WTC11 (cell line): ENCODE data around the gene SPTBN4. TPM values are rescaled to one million over a fixed set of nuclear protein-coding genes. Genes with fewer than 3 reads are reported as not detected.

ENCODE experiments used
- ATAC-seq: fragments of 200-7000 bp; cut with Tn5 transposase; 2 replicates; pipeline ENCODE4 v1.10.0; 2021; ENCODE audit warnings: mild to moderate bottlenecking, moderate library complexity
- CTCF ChIA-PET: fragments of 300-600 bp; sonication (Branson Sonifier 250); formaldehyde crosslinking; loops from one replicate; lab custom pipeline; 2021; ENCODE audit warnings: antibody characterized with exemption; lab: Charles Lee
- POLR2A ChIA-PET: fragments of 350-600 bp; sonication (Branson Sonifier 250); formaldehyde crosslinking; loops from one replicate; lab custom pipeline; 2021; ENCODE audit warnings: antibody characterized with exemption; lab: Charles Lee
- DNase-seq: peaks from one replicate; pipeline ENCODE4 v3.0.0; 2021; ENCODE audit warnings: low spot score
- H3K27ac Mint-ChIP-seq: 2 replicates; pipeline ENCODE4 v1.8.0; 2021; ENCODE audit warnings: mixed read lengths
- H3K27me3 Mint-ChIP-seq: 2 replicates; pipeline ENCODE4 v1.8.0; 2021; ENCODE audit warnings: low read depth, mild to moderate bottlenecking, moderate library complexity, mixed read lengths
- H3K36me3 Mint-ChIP-seq: 2 replicates; pipeline ENCODE4 v1.8.0; 2021; ENCODE audit warnings: mixed read lengths
- H3K4me1 Mint-ChIP-seq: 2 replicates; pipeline ENCODE4 v1.8.0; 2022; ENCODE audit warnings: mixed read lengths
- H3K4me3 Mint-ChIP-seq: 2 replicates; pipeline ENCODE4 v1.8.0; 2021; ENCODE audit warnings: mild to moderate bottlenecking, moderate library complexity, mixed read lengths
- H3K9me3 Mint-ChIP-seq: 2 replicates; pipeline ENCODE4 v1.8.0; 2021; ENCODE audit warnings: mixed read lengths
- ETV6 ChIP-seq: sonication (generic); formaldehyde crosslinking; IDR thresholded peaks from 2 replicates; pipeline ENCODE4 v1.8.1; 2022; ENCODE audit warnings: mild to moderate bottlenecking, missing genetic modification reagents
- FOXP1 ChIP-seq: sonication (generic); formaldehyde crosslinking; IDR thresholded peaks from 2 replicates; pipeline ENCODE4 v1.8.0; 2022; ENCODE audit warnings: missing genetic modification reagents, mild to moderate bottlenecking, moderate library complexity, borderline replicate concordance
- KAT7 ChIP-seq: sonication (generic); formaldehyde crosslinking; IDR thresholded peaks from 2 replicates; pipeline ENCODE4 v1.8.1; 2023; ENCODE audit warnings: missing genetic modification reagents, mild to moderate bottlenecking, borderline replicate concordance
- NFATC4 ChIP-seq: fragments of 250-450 bp; sonication (Bioruptor Pico); IDR thresholded peaks from 2 replicates; pipeline ENCODE4 v1.9.0; 2021; ENCODE audit warnings: mild to moderate bottlenecking
- PRRX2 ChIP-seq: fragments of 250-450 bp; sonication (Bioruptor Pico); IDR thresholded peaks from 2 replicates; pipeline ENCODE4 v1.8.0; 2021; ENCODE audit warnings: mild to moderate bottlenecking
- RELA ChIP-seq: sonication (generic); formaldehyde crosslinking; IDR thresholded peaks from 2 replicates; pipeline ENCODE4 v1.8.1; 2022; ENCODE audit warnings: missing genetic modification reagents, mild to moderate bottlenecking, borderline replicate concordance
- SMAD4 ChIP-seq: sonication (generic); formaldehyde crosslinking; IDR thresholded peaks from 2 replicates; pipeline ENCODE4 v1.8.0; 2022; ENCODE audit warnings: mild to moderate bottlenecking, missing genetic modification reagents
- TCF7 ChIP-seq: sonication (generic); formaldehyde crosslinking; IDR thresholded peaks from 2 replicates; pipeline ENCODE4 v1.8.0; 2022; ENCODE audit warnings: mild to moderate bottlenecking, low read depth, missing genetic modification reagents, moderate library complexity
- ZNF317 ChIP-seq: sonication (generic); formaldehyde crosslinking; IDR thresholded peaks from 2 replicates; pipeline ENCODE4 v1.8.1; 2023; ENCODE audit warnings: low read depth, mild to moderate bottlenecking, moderate library complexity, missing genetic modification reagents, borderline replicate concordance
- ZNF671 ChIP-seq: fragments of 250-450 bp; sonication (Bioruptor Pico); IDR thresholded peaks from 2 replicates; pipeline ENCODE4 v1.8.0; 2021; ENCODE audit warnings: mild to moderate bottlenecking
- total RNA-seq: library from RNA; stranded (reverse); gene quantifications from 3 replicates; pipeline ENCODE4 v1.2.3, GENCODE V29; 2021
- TF ChIP-seq, protein P1 (sequence below): sonication (generic); formaldehyde crosslinking; IDR thresholded peaks from 2 replicates; pipeline ENCODE4 v1.8.1; 2022; ENCODE audit warnings: low read depth, missing genetic modification reagents, borderline replicate concordance
- TF ChIP-seq, protein P2 (sequence below): sonication (generic); formaldehyde crosslinking; IDR thresholded peaks from 2 replicates; pipeline ENCODE4 v1.8.1; 2023; ENCODE audit warnings: mild to moderate bottlenecking, moderate library complexity, missing genetic modification reagents
- TF ChIP-seq, protein P3 (sequence below): sonication (generic); formaldehyde crosslinking; conservative IDR thresholded peaks from 2 replicates; pipeline ENCODE4 v1.8.1; 2023; ENCODE audit warnings: mild to moderate bottlenecking, low read depth, missing genetic modification reagents, moderate library complexity
- TF ChIP-seq, protein P4 (sequence below): sonication (generic); formaldehyde crosslinking; IDR thresholded peaks from 2 replicates; pipeline ENCODE4 v1.8.1; 2022; ENCODE audit warnings: missing genetic modification reagents, borderline replicate concordance
- TF ChIP-seq, protein P5 (sequence below): sonication (generic); formaldehyde crosslinking; IDR thresholded peaks from 2 replicates; pipeline ENCODE4 v1.8.0; 2023; ENCODE audit warnings: missing genetic modification reagents

The SPTBN4 gene
- total RNA-seq, 1 experiment from 2014 or later, result 2.8 TPM

DNA sequence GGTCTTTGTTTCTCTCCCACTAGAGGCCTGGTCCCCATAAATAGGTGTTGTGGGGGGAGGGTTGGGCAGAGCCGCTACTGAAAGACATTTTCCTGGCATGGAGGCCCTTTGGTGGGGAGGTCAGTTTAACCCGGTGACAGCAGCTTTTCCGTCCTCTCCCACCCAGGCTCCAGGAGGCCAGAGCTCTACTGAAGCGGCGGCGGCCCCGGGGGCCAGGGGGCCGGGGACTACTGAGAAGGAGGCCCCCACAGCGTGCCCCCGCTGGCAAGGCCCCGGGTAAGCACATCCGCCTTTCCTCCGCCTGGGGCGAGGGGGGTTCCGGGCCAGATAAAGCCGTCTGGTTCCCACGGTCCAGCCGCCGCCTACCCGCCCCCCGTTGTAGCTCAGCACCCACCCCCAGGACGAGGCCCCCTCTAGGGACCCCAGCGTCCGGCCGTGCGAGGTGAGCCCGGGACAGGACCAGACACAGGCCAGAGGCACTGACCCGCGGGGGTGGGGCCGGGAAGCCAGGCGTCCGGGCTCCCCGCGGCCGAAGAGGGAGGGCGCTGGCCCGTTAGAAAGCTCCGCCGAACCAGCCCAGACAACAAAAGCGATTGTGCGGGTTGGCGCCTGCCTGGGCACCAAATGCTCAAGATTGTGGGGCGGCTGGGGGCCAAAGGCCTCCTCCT is 133.2 kb downstream of the SPTBN4 start:
- ChIA-PET CTCF (interaction anchor here (0.8 to 7.7 kb wide), 16 partner anchors 10 to 136 kb away, joined by 3 to 94 read pairs (median 22); partner anchors contain the start of gene BLVRB), POLR2A (interaction anchor here (1.4 kb wide), 1 partner anchor 51 kb away, joined by 4 read pairs; no protein-coding TSS in a partner anchor)
- Mint-ChIP-seq H3K27ac (no peak overlapping the region), H3K9me3 (no peaks in the 10 kb centered on the region), H3K36me3 (no peaks in the 10 kb centered on the region), H3K4me1 (peaks cover 40% of the 10 kb centered on the region), H3K4me3 (peak overlapping the region; percentile 76), H3K27me3 (peaks cover 87% of the 10 kb centered on the region)
- TF ChIP-seq, protein P1, sequence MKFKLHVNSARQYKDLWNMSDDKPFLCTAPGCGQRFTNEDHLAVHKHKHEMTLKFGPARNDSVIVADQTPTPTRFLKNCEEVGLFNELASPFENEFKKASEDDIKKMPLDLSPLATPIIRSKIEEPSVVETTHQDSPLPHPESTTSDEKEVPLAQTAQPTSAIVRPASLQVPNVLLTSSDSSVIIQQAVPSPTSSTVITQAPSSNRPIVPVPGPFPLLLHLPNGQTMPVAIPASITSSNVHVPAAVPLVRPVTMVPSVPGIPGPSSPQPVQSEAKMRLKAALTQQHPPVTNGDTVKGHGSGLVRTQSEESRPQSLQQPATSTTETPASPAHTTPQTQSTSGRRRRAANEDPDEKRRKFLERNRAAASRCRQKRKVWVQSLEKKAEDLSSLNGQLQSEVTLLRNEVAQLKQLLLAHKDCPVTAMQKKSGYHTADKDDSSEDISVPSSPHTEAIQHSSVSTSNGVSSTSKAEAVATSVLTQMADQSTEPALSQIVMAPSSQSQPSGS (CRISPR knock-in tag), result no peak
- TF ChIP-seq, protein P2, sequence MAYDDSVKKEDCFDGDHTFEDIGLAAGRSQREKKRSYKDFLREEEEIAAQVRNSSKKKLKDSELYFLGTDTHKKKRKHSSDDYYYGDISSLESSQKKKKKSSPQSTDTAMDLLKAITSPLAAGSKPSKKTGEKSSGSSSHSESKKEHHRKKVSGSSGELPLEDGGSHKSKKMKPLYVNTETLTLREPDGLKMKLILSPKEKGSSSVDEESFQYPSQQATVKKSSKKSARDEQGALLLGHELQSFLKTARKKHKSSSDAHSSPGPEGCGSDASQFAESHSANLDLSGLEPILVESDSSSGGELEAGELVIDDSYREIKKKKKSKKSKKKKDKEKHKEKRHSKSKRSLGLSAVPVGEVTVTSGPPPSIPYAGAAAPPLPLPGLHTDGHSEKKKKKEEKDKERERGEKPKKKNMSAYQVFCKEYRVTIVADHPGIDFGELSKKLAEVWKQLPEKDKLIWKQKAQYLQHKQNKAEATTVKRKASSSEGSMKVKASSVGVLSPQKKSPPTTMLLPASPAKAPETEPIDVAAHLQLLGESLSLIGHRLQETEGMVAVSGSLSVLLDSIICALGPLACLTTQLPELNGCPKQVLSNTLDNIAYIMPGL (CRISPR knock-in tag), result no peak
- TF ChIP-seq, protein P3, sequence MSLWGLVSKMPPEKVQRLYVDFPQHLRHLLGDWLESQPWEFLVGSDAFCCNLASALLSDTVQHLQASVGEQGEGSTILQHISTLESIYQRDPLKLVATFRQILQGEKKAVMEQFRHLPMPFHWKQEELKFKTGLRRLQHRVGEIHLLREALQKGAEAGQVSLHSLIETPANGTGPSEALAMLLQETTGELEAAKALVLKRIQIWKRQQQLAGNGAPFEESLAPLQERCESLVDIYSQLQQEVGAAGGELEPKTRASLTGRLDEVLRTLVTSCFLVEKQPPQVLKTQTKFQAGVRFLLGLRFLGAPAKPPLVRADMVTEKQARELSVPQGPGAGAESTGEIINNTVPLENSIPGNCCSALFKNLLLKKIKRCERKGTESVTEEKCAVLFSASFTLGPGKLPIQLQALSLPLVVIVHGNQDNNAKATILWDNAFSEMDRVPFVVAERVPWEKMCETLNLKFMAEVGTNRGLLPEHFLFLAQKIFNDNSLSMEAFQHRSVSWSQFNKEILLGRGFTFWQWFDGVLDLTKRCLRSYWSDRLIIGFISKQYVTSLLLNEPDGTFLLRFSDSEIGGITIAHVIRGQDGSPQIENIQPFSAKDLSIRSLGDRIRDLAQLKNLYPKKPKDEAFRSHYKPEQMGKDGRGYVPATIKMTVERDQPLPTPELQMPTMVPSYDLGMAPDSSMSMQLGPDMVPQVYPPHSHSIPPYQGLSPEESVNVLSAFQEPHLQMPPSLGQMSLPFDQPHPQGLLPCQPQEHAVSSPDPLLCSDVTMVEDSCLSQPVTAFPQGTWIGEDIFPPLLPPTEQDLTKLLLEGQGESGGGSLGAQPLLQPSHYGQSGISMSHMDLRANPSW (CRISPR knock-in tag), result no peak
- TF ChIP-seq ZNF671 (CRISPR knock-in tag), result no peak
- TF ChIP-seq FOXP1 (CRISPR knock-in tag), result no peak
- TF ChIP-seq, protein P4, sequence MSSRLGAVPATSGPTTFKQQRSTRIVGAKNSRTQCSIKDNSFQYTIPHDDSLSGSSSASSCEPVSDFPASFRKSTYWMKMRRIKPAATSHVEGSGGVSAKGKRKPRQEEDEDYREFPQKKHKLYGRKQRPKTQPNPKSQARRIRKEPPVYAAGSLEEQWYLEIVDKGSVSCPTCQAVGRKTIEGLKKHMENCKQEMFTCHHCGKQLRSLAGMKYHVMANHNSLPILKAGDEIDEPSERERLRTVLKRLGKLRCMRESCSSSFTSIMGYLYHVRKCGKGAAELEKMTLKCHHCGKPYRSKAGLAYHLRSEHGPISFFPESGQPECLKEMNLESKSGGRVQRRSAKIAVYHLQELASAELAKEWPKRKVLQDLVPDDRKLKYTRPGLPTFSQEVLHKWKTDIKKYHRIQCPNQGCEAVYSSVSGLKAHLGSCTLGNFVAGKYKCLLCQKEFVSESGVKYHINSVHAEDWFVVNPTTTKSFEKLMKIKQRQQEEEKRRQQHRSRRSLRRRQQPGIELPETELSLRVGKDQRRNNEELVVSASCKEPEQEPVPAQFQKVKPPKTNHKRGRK (CRISPR knock-in tag), result no peak
- TF ChIP-seq TCF7 (CRISPR knock-in tag), result no peak
- no peak for TF ChIP-seq ZNF317
- no peak for TF ChIP-seq SMAD4 (CRISPR knock-in tag)
- no peak for TF ChIP-seq KAT7 (CRISPR knock-in tag)
- DNase-seq, result no peak
- no peak for ATAC-seq

DNA sequence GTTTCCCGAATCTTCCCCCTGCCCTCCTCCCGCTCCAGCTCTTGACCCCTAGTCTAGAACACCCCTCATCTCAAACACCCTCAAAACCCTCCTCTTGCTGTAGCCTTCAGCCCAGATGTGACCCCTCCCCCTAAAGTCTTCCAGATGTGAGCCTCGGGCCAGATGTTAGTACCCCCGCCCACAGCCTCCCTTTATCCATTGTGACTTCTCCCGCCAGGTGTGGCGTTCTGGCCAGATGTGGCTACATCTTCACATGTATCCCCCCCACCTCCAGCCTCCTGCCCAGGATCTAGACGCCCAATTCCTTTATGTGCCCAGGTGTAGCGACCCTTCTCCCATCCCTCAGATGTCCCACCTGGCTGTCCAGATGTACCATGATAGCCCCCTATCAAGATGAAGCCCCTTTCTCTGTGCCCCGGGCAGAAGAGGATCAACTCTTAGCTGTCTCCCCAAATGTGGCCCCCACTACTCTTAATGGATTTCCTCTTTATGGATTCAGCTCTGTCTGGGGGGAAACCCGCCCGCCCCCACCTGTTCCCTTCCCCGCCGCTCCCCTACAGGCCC is 133.9 kb downstream of the SPTBN4 start:
- ChIA-PET CTCF (interaction anchor here (0.5 to 7.7 kb wide), 19 partner anchors 9 to 1102 kb away, joined by 3 to 101 read pairs (median 23); partner anchors contain the start of genes BLVRB and DLL3), POLR2A (interaction anchor here (1.4 kb wide), 1 partner anchor 52 kb away, joined by 4 read pairs; no protein-coding TSS in a partner anchor)
- TF ChIP-seq ETV6 (CRISPR knock-in tag) (no peak), RELA (CRISPR knock-in tag) (no peak), PRRX2 (CRISPR knock-in tag) (no peak), TCF7 (CRISPR knock-in tag) (no peak), NFATC4 (CRISPR knock-in tag) (no peak)
- TF ChIP-seq, protein P2 (CRISPR knock-in tag), result no peak
- TF ChIP-seq, protein P5, sequence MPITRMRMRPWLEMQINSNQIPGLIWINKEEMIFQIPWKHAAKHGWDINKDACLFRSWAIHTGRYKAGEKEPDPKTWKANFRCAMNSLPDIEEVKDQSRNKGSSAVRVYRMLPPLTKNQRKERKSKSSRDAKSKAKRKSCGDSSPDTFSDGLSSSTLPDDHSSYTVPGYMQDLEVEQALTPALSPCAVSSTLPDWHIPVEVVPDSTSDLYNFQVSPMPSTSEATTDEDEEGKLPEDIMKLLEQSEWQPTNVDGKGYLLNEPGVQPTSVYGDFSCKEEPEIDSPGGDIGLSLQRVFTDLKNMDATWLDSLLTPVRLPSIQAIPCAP (CRISPR knock-in tag), result no peak
- TF ChIP-seq, protein P4 (CRISPR knock-in tag), result no peak
- peaks cover 85% of the 10 kb centered on the region for H3K27me3 Mint-ChIP-seq
- no peak overlapping the region for H3K27ac Mint-ChIP-seq
- H3K9me3 Mint-ChIP-seq, result no peaks in the 10 kb centered on the region
- no peak for ATAC-seq
- no peaks in the 10 kb centered on the region for H3K36me3 Mint-ChIP-seq
- no peak for DNase-seq
- peaks cover 40% of the 10 kb centered on the region for H3K4me1 Mint-ChIP-seq
- H3K4me3 Mint-ChIP-seq, result peak overlapping the region; percentile 62
